ENCODE data around the gene ZNF318. TPM values are rescaled to one million over a fixed set of nuclear protein-coding genes. Genes with fewer than 3 reads are reported as not detected.
"Not testable (repeated sequence)": the region's sequence is repeated elsewhere in the genome, so short reads cannot be mapped to it uniquely, and the experiment has no call there.

The ZNF318 gene
- total RNA-seq, 1 experiment from 2014 or later: 11.0 TPM

GRCh38 chr6:43335469-43335868, 34.0 kb downstream of the ZNF318 start:
- DNase-seq (ENCODE audit: low spot score): no peak

GRCh38 chr6:43334466-43335095, 34.9 kb downstream of the ZNF318 start:
- peak; percentile 68 for DNase-seq (ENCODE audit: low spot score)

- no peak for DNase-seq (ENCODE audit: low spot score)
Measured at GRCh38 chr6:43331891-43332290, 37.6 kb downstream of the ZNF318 start.

- no peak for DNase-seq (ENCODE audit: low spot score)
Measured at GRCh38 chr6:43331470-43331869, 38.0 kb downstream of the ZNF318 start.

- DNase-seq (ENCODE audit: low spot score): peak; percentile 13
Measured at GRCh38 chr6:43328528-43328927, 40.9 kb downstream of the ZNF318 start.

- no peak for DNase-seq (ENCODE audit: low spot score)
Measured at GRCh38 chr6:43325876-43326275, 43.6 kb downstream of the ZNF318 start.

- no peak for DNase-seq (ENCODE audit: low spot score)
Measured at GRCh38 chr6:43318011-43318410, 51.4 kb downstream of the ZNF318 start.

GRCh38 chr6:43313813-43314212, 55.6 kb downstream of the ZNF318 start:
- no peak for DNase-seq (ENCODE audit: low spot score)

GRCh38 chr6:43311666-43312065, 57.8 kb downstream of the ZNF318 start:
- no peak for DNase-seq (ENCODE audit: low spot score)

GRCh38 chr6:43310624-43311023, 58.8 kb downstream of the ZNF318 start:
- DNase-seq (ENCODE audit: low spot score): no peak

GRCh38 chr6:43310134-43310533, 59.3 kb downstream of the ZNF318 start:
- peak; percentile 19 for DNase-seq (ENCODE audit: low spot score)

- DNase-seq (ENCODE audit: low spot score): no peak
Measured at GRCh38 chr6:43308990-43309477, 60.4 kb downstream of the ZNF318 start.

- DNase-seq (ENCODE audit: low spot score): peak; percentile 3
Measured at GRCh38 chr6:43308101-43308989, 61.1 kb downstream of the ZNF318 start, which contains the start of gene CRIP3. TSS of gene CRIP3 (minus strand) at chr6:43308826. CDS start at chr6:43308792, 34 bp downstream.

- DNase-seq (ENCODE audit: low spot score): no peak
Measured at GRCh38 chr6:43307451-43308100, 61.9 kb downstream of the ZNF318 start.

GRCh38 chr6:43306086-43306485, 63.4 kb downstream of the ZNF318 start:
- DNase-seq (ENCODE audit: low spot score): no peak

GRCh38 chr6:43304882-43305281, 64.6 kb downstream of the ZNF318 start:
- DNase-seq (ENCODE audit: low spot score): no peak

- DNase-seq (ENCODE audit: low spot score): no peak
Measured at GRCh38 chr6:43304361-43304760, 65.1 kb downstream of the ZNF318 start.

GRCh38 chr6:43303751-43304331, 65.6 kb downstream of the ZNF318 start:
- DNase-seq (ENCODE audit: low spot score): no peak

- DNase-seq (ENCODE audit: low spot score): not testable (repeated sequence)
Measured at GRCh38 chr6:43303006-43303405, 66.4 kb downstream of the ZNF318 start.

GRCh38 chr6:43302126-43302525, 67.3 kb downstream of the ZNF318 start:
- DNase-seq (ENCODE audit: low spot score): no peak

- no peak for DNase-seq (ENCODE audit: low spot score)
Measured at GRCh38 chr6:43301081-43301870, 68.2 kb downstream of the ZNF318 start.

All from A172 (cell line).